ENCODE data around the gene TRAPPC2L.

Gene TRAPPC2L

DNA sequence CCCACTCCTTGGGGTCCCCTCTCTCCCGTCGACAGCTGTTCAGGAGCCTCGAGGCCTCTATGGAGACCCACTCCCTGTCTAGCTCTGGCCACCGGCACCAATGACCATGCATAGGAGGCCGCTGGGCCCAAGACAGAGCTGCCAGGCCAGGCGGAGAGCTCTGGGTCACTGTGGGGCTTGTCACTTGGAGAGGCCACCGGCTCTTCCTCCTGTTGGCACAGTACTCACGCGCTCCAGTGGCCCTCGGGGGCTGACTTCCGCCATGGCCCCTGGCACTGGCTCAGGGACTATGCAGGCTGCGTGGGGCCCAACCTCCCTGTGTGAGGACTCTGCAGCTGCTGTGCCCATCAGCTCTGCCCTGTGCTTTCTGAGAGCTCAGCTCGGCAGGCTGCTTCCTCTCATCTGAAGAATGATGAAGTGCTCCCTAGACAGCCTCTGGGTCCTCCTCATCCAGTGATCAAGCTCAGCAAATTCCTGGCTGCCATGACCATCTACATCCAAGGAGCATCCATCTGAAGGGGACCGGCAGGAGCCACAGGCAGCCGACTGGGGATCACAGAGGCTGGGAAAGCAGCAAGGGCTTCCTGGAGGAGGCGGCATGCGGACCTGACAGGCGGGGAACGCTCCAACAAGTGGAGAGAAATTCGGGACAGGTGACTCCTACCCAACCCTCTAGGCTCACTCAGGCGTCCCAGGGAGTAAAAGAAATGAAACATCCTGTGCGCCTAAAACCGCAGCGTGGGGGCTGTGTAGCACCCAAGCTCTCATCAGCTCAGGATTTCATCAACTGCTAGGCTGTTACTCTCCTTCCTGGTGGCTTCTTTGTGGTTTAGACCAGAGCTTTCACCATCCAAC lies 17.0 kb upstream of the TRAPPC2L start:
- no peak for DNase-seq

- DNase-seq, result no peak
Observed at GRCh38 chr16:88840600-88841215, 16.2 kb upstream of the TRAPPC2L start.

GRCh38 chr16:88841521-88842307 lies 15.2 kb upstream of the TRAPPC2L start:
- no peak for DNase-seq

- DNase-seq, result no peak
Observed at GRCh38 chr16:88842308-88842756, 14.6 kb upstream of the TRAPPC2L start.

- DNase-seq, result no peak
Observed at GRCh38 chr16:88842806-88843205, 14.1 kb upstream of the TRAPPC2L start.

- DNase-seq, result no peak
Observed at GRCh38 chr16:88843256-88843655, 13.7 kb upstream of the TRAPPC2L start.

DNA sequence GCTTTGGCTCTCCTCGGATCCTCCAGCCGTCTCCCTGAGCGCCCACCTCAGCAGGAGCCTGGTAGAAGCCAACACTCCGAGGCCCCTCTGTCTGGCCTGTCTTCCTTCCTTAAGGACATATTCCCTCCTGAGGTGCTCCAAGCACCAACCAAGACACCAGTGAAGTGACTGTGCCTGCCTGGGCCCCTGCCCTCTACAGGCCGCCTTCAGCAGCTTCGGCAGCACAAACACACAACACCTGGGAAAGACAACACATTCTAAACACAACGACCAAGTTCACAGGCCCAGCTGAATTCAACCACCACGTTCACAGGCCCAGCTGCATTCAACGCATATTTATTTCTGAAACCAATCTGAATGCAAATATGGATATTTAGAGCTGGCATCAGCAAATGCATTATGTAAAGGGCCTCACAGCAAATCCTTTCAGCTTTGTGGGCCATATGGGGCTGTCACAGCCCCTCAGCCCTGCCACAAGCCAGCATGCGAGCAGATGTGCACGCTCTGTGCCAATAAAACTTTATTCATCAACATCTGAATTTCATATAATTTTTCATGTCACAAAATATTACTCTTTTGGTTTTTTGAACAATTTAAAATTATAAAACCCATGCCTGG lies 12.4 kb upstream of the TRAPPC2L start:
- DNase-seq, result no peak

- DNase-seq, result no peak
Observed at GRCh38 chr16:88846088-88846487, 10.8 kb upstream of the TRAPPC2L start.

GRCh38 chr16:88847654-88848053 lies 9.3 kb upstream of the TRAPPC2L start:
- no peak for DNase-seq

DNA sequence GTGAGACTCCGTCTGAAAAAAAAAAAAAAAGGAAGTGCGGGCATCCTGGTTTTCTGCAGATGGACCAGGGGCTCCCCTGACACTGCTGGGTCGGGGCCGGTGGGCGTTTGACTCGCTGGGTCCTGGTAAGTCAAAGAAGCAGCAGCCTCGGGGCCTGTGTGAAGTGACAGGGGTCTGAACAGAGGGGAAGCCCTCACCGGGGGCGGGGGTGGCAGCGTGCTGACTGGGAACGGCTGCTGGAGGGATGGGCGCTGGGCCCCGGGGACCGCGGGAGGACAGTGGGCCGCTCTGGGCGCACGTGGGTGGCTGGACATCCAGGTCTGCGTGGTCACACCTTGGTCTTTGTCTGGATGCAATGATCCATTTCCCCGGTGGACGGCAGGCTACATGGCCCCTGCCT lies 8.4 kb upstream of the TRAPPC2L start:
- no peak for DNase-seq

- DNase-seq, result no peak
Observed at GRCh38 chr16:88850531-88851199, 6.3 kb upstream of the TRAPPC2L start.

DNA sequence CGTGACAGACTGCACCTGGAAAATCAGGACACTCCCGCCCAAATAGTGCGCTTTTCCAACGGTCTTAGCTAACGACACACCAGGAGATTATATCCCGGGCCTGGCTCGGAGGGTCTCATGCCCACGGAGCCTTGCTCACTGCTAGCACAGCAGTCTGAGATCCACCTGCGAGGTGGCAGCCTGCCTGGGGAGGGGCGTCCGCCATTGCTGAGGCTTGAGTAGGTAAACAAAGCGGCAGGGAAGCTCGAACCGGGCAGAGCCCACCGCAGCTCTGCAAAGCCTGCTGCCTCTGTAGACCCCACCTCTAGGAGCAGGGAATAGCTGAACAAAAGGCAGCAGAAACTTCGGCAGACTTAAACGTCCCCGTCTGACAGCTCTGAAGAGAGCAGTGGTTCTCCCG lies 5.3 kb upstream of the TRAPPC2L start:
- no peak for DNase-seq

DNA sequence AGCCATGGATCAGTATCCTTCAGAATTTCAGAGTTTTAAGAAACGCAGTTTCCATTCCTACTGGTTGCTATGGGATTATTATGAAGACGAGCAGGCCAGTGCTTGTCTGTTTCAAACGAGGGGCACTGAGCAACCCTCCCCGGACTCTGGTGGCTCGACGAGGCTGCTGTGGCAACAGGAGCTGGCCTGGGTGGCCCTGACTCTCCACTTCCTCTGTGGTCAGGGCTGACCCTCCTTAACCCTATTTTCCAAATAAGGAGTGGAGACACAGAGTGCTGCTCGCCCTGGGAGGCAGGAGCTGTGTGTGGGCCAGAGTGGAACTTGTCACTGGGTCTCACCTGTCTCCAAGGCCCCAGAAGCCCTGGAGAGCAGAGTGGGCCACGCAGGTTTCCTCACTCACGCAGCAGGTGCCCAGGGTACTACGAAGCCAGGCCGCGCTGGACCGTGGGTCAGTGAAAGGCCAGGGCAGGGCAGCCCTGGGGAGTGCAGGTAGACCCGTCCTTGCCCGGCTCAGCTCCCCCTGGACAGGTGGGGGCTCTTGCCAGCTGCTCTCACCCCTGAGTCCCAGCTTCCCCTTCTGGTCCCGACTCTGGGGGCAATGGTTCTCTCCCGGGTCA lies 3.5 kb upstream of the TRAPPC2L start:
- no peak for DNase-seq

GRCh38 chr16:88854306-88855111 lies 2.4 kb upstream of the TRAPPC2L start:
- no peak for DNase-seq

GRCh38 chr16:88855176-88855575 lies 1.8 kb upstream of the TRAPPC2L start:
- DNase-seq, result no peak

DNA sequence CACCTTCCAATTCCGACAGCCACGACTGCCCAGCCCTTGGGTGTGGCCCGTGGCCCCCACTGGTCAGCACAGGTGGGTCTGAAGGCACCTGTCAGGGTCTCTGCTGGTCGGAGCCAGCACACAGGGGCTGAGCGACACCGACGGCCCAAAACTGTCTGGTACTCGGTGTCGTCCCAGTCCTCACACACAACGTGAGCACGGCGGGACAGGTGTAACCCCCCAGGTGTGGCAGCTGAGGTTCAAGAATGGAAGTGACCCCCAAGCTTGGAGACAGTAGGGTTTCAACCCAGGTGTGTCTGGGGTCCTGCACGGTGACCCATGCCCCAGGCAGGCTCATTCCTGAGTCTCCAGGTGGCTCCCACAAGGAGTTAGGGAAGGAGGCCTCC lies 1.2 kb upstream of the TRAPPC2L start:
- no peak for DNase-seq

GRCh38 chr16:88856122-88856827 lies 652 bp upstream of the TRAPPC2L start:
- no peak for DNase-seq

DNA sequence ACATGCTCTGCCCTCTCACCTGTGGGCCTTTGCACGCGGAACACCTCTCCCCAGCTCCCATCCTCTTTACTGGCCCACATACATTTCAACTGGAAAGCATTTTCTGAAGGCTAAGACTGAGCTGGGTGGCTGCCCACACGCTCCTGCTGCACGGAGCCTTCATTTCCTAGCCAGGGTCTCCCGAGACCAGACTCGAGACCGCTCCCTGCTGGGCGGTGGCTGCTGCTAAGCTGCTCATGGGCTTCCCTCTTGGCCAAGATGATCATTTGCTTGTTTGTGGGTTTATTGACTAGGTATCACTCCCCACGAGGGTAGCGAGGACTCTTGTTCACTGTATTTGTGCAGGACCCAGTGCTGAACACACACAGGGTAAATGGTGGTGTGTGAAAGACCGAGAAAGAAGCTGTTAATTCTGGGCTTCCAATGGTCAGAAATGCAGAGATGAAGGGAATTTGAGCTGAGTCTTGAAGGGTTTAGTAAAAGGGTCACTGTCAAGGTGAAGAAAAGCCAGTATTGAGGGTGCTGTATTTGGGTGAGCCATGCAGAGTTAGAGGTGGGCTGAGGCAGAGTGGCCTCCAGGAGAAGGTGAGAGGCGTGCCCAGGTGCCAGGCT lies 907 bp downstream of the TRAPPC2L start:
- peak; percentile 66 for DNase-seq

DNA sequence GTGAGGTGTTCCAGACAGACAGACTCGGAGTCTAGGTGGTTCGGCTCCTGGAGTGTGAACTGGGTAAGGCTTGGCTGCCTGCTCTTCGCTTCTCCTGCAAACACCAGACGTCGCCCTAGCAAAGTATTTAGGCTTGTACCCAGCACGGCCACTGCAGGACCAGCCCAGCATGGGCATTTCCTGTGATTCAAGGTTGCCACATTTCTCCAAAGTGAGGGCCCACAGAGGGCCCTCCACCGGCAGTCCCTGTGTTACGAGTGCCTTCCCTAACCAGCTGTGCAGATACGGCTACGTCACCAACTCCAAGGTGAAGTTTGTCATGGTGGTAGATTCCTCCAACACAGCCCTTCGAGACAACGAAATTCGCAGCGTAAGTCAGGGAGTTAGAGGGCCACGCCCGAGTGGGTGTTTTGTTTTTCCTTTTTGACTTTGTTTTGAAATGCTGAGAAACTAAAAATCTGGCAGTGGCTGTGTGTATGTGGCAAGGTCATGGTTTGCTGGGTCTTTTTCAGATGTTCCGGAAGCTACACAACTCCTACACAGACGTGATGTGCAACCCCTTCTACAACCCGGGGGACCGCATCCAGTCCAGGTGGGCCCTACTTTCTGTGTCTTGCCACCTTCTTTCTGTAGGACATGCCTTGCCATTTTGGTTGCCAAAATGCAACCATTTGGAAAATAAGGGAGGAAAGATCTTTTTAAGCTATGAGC lies 2.6 kb downstream of the TRAPPC2L start:
- no peak for DNase-seq
